Epithelial cell of proximal tubule (primary cell): Measurements from ENCODE around the gene VAV3. TPM values are rescaled to one million over a fixed set of nuclear protein-coding genes. Genes with fewer than 3 reads are reported as not detected.

Experiments
- DNase-seq: peaks from one replicate; pipeline ENCODE4 v3.0.0-alpha.2; 2011; ENCODE audit warnings: low read depth
- H3K4me3 ChIP-seq: 2 replicates; pipeline ENCODE4 v1.5.1; 2011; ENCODE audit warnings: low read depth, mild to moderate bottlenecking, low read length
- CTCF ChIP-seq: conservative IDR thresholded peaks from 2 replicates; pipeline ENCODE4 v1.5.1; 2012; ENCODE audit warnings: low read depth, mild to moderate bottlenecking, low read length
- total RNA-seq: library from RNA; depleted of rRNA; stranded (reverse); fragments of >200 nt; gene quantifications from 2 replicates; pipeline ENCODE4 v1.2.3, GENCODE V29; 2015

Gene VAV3
- total RNA-seq, 1 donor from 2014 or later: 9.7 TPM

GRCh38 chr1:107549152-107549810 is 415.7 kb downstream of the VAV3 start:
- DNase-seq: no peak
- H3K4me3 ChIP-seq: no peak overlapping the region
- no peak for TF ChIP-seq CTCF

GRCh38 chr1:107548276-107548675 is 416.7 kb downstream of the VAV3 start:
- H3K4me3 ChIP-seq: no peak overlapping the region
- no peak for DNase-seq
- no peak for TF ChIP-seq CTCF

GRCh38 chr1:107547363-107548155 is 417.4 kb downstream of the VAV3 start:
- TF ChIP-seq CTCF: no peak

GRCh38 chr1:107546576-107546975 is 418.4 kb downstream of the VAV3 start:
- TF ChIP-seq CTCF: no peak
- DNase-seq: no peak
- H3K4me3 ChIP-seq: no peak overlapping the region

More at GRCh38 chr1:107547363-107548155, 417.4 kb downstream of the VAV3 start:
- no peak for DNase-seq
- H3K4me3 ChIP-seq: no peak overlapping the region

- no peak for DNase-seq
Observed at GRCh38 chr1:107545879-107546278, 419.1 kb downstream of the VAV3 start.

GRCh38 chr1:107545056-107545577 is 419.9 kb downstream of the VAV3 start:
- no peak for DNase-seq
- H3K4me3 ChIP-seq: no peak overlapping the region
- TF ChIP-seq CTCF: no peak

More at GRCh38 chr1:107545879-107546278, 419.1 kb downstream of the VAV3 start:
- H3K4me3 ChIP-seq: no peak overlapping the region
- TF ChIP-seq CTCF: no peak

GRCh38 chr1:107544285-107544684 is 420.7 kb downstream of the VAV3 start:
- no peak for TF ChIP-seq CTCF
- no peak for DNase-seq
- no peak overlapping the region for H3K4me3 ChIP-seq
